HUES48 (cell line): ENCODE measurements around the gene GABRR1.
A peak's percentile ranks its signal among the peaks of the same experiment; 100 is the strongest.
"Not testable (repeated sequence)": the region's sequence is repeated elsewhere in the genome, so short reads cannot be mapped to it uniquely, and the experiment has no call there.

Experiments
- H3K27ac ChIP-seq: one replicate; pipeline ENCODE4 v1.7.0; 2013; ENCODE audit warnings: low read depth, low read length, inconsistent platforms
- H3K27me3 ChIP-seq: 2 replicates; pipeline ENCODE4 v1.6.1; 2013; ENCODE audit warnings: mild to moderate bottlenecking, low read length; ENCODE audit not compliant: control insufficient read depth, insufficient read depth
- H3K36me3 ChIP-seq: 2 replicates; pipeline ENCODE4 v1.6.1; 2013; ENCODE audit warnings: low read length; ENCODE audit not compliant: control insufficient read depth, insufficient read depth
- H3K4me1 ChIP-seq: 2 replicates; pipeline ENCODE4 v1.6.1; 2013; ENCODE audit warnings: mild to moderate bottlenecking, low read length; ENCODE audit not compliant: control insufficient read depth, insufficient read depth
- H3K4me3 ChIP-seq: 2 replicates; pipeline ENCODE4 v1.5.1; 2013; ENCODE audit warnings: mild to moderate bottlenecking, low read depth, low read length
- H3K9ac ChIP-seq: 2 replicates; pipeline ENCODE4 v1.6.1; 2013; ENCODE audit warnings: mild to moderate bottlenecking, low read depth, low read length, moderate library complexity
- H3K9me3 ChIP-seq: 2 replicates; pipeline ENCODE4 v1.6.1; 2013; ENCODE audit warnings: low read length; ENCODE audit not compliant: control insufficient read depth, insufficient read depth

GABRR1 gene

DNA sequence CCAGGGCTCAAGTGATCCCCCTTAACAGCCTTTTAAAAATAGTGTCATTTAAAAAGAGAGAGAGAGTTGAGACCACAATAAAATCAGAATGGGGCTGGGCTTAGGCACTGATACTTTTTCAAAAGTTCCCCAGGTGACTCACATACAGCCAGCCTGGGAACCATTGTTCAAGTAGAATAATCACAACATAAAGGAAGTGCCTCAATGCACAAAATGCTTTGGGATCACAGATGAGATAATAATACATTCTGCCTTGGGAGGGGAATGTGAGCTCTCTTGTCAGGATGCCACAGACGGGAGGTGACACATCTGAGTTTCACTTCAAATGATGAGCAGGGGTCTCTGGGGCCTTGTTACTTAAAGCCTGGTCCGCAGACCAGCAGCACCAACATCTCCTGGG is 34.0 kb upstream of the GABRR1 start:
- Histone ChIP-seq H3K4me3 (no peak overlapping the region), H3K36me3 (no peaks in the 10 kb centered on the region)

DNA sequence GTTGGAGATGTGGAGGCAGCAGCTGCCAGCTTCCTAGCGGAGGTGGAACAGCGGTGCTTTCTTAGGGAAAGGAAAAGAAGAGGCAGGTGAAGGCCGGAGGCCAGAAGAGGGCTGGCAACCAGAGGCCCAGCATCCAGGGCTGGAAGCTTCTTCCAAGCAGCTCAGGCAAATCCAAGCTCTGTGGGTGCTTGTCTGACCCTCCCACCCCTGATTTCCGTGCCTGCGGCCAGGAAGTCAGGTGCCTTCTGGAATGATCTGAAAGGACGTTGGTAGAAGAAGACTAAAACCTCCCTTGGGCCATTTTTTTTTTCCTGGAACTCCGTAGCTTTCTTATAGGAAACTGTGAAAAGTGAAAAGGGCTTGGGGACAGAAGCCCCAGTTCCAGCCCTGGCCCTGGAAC is 33.1 kb upstream of the GABRR1 start:
- Histone ChIP-seq H3K27ac (no peak overlapping the region), H3K27me3 (no peaks in the 10 kb centered on the region), H3K4me3 (no peak overlapping the region), H3K9me3 (no peaks in the 10 kb centered on the region), H3K4me1 (no peaks in the 10 kb centered on the region), H3K9ac (no peak overlapping the region), H3K36me3 (no peaks in the 10 kb centered on the region)

More for the DNA sequence above, 34.0 kb upstream of the GABRR1 start:
- H3K9me3 ChIP-seq: no peaks in the 10 kb centered on the region
- H3K4me1 ChIP-seq: no peaks in the 10 kb centered on the region
- no peak overlapping the region for H3K27ac ChIP-seq
- H3K27me3 ChIP-seq: no peaks in the 10 kb centered on the region
- H3K9ac ChIP-seq: no peak overlapping the region

DNA sequence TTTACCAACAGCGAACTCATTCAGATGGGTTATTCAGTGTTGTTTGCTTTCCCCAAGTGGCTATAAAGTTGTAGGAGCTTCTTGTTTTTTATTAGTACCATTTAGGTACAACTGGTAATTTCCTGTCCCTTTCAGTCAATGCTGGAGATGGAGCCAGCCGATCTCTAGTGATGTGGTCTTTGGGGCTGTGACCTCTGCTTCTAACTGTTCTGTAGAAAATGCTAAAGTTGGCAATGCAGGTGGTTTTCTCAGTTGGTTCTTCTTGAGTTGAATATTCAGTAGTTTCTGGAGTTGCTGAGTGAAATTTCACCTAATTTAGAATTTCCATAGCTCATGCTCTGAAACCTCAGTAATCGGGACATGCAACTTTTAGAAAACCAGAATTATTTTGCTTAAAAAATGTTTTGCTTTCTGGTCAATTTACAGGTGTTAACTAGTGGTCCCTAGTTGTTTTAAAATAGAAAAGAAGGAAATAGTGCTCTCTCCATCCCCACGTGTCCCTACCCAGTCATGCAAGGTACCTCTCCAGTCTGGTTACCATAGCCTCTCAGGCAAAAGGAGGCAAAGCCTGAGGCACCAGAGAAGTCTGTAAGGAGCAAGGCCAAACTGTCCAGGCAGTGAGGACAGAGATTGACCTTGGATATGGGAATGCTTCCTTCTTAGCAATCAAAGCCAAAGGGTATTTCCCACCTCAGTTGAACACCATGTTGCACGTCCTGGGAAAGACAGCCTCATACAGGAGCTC is 27.3 kb upstream of the GABRR1 start:
- Histone ChIP-seq H3K27ac (no peak overlapping the region), H3K9ac (no peak overlapping the region), H3K27me3 (no peaks in the 10 kb centered on the region; the same call in 1 of the 2 replicates), H3K36me3 (no peaks in the 10 kb centered on the region), H3K4me3 (no peak overlapping the region), H3K4me1 (peaks cover 20% of the 10 kb centered on the region), H3K9me3 (no peaks in the 10 kb centered on the region)

DNA sequence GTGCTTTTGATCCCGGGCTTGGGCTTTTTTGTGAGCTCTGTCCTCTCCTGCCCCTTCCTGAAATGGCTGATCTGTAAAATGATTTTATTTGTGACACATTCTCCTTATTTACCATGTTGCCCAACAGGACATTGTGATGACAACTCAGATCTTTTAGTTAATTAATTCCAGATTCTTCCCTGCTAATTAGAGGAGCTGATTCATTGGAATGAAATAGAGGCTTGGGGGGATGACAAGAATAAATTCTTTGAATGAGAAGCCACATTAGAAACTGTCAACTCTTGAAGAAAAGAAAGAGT is 26.1 kb upstream of the GABRR1 start:
- no peak overlapping the region for H3K9ac ChIP-seq

DNA sequence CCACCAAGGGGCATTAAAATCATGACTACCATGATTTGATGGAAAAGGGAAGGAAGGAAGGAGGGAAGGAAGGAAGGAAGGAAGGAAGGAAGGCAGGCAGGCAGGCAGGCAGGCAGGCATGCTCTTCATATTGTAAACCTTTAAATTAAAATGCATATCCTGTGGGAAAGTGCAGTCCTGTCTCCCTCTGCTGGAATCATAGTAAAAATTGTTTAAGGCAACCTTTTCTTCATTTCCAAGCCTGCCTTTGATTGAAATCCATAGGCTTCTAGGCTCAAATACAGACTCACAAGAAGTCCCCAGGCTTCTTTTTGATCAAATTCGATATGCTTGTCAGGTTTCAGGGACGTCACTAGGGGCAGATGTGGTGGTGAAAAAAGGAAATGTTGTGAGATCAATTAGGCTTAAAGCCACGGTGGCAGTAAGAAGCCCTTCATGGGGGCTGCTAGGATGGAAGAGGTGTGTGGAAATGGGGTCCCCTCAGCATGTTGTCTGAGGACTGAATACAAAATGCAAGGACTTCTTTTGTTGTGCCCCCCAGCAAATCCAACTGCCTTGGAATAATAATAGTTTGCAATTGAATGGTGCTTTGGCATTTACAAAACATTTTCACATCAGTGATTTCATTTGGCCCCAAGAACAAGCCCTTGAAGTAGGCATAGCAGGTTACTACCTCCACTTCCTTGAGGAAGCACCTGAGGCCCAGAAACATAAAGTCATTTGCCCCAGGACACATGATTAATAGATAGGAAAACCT is 25.6 kb upstream of the GABRR1 start:
- H3K9ac ChIP-seq: no peak overlapping the region
- no peaks in the 10 kb centered on the region; the same call in 1 of the 2 replicates for H3K27me3 ChIP-seq
- H3K27ac ChIP-seq: peak overlapping the region; percentile 78
- no peaks in the 10 kb centered on the region for H3K36me3 ChIP-seq
- peak overlapping the region; percentile 9 for H3K4me3 ChIP-seq
- peaks cover 20% of the 10 kb centered on the region for H3K4me1 ChIP-seq
- no peaks in the 10 kb centered on the region for H3K9me3 ChIP-seq

More for the DNA sequence above, 26.1 kb upstream of the GABRR1 start:
- Histone ChIP-seq H3K4me3 (peak overlapping the region; percentile 9; the same call in 1 of the 2 replicates), H3K27me3 (no peaks in the 10 kb centered on the region; the same call in 1 of the 2 replicates), H3K27ac (peak overlapping the region; percentile 78), H3K36me3 (no peaks in the 10 kb centered on the region), H3K9me3 (no peaks in the 10 kb centered on the region), H3K4me1 (peaks cover 20% of the 10 kb centered on the region)

DNA sequence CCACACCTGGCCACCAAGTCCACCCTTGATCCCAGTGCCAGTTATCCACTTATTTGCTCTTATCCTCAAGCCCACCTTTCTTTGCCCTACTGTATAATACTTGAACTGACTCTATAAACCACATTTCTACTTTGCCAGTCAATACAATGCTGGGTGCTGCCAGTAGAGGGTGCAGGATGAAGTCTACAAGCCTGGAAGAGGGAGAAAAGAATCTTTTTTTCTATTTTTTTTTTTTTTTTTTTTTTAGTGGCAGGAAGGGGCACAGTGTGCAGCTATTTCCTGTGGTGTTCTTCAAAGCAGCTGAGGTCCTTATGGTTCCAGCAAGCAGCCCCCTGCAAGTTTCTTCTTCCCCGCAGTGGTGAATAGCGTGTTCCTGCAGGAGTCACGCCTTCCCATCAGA is 22.2 kb upstream of the GABRR1 start:
- H3K4me1 ChIP-seq: peaks cover 20% of the 10 kb centered on the region
- H3K27ac ChIP-seq: no peak overlapping the region
- H3K9ac ChIP-seq: no peak overlapping the region
- no peaks in the 10 kb centered on the region for H3K27me3 ChIP-seq
- H3K36me3 ChIP-seq: no peaks in the 10 kb centered on the region
- H3K9me3 ChIP-seq: no peaks in the 10 kb centered on the region
- H3K4me3 ChIP-seq: no peak overlapping the region

DNA sequence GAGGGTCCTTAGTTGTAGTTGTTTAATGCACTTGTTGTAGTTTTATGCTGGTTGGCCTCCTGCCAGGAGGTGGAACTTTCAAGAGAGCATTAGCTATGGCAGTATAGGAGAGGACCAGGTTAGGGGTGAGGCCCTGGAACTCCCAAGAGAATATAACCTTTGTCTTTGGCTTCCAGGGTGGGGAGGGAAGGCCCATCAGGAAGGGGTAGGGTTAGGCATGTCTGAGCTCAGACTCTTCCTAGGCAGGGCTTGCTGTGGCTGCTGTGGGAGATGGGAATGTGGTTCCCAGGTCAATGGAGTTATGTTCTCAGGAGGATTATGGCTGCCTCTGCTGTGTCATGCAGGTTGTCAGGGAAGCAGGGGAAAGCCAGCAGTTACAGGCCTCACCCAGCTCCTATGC is 20.0 kb upstream of the GABRR1 start:
- Histone ChIP-seq H3K27me3 (no peaks in the 10 kb centered on the region), H3K27ac (no peak overlapping the region), H3K4me1 (0 out of 2 replicates have a peak, but pooled peaks cover under 1% of the 10 kb centered on the region), H3K9me3 (no peaks in the 10 kb centered on the region), H3K9ac (no peak overlapping the region), H3K36me3 (no peaks in the 10 kb centered on the region), H3K4me3 (no peak overlapping the region)

DNA sequence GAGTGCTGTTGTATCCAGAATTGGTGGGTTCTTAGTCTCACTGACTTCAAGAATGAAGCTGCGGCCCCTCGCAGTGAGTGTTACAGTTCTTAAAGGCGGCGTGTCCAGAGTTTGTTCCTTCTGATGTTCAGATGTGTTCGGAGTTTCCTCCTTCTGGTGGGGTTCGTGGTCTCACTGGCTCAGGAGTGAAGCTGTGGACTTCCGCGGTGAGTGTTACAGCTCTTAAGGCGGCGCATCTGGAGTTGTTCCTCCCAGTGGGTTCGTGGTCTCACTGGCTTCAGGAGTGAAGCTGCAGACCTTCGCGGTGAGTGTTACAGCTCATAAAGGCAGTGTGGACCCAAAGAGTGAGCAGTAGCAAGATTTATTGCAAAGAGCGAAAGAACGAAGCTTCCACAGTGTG is 16.4 kb upstream of the GABRR1 start:
- not testable (repeated sequence) for H3K36me3 ChIP-seq, H3K4me1 ChIP-seq, H3K27ac ChIP-seq, H3K9me3 ChIP-seq, H3K9ac ChIP-seq, H3K4me3 ChIP-seq, H3K27me3 ChIP-seq

DNA sequence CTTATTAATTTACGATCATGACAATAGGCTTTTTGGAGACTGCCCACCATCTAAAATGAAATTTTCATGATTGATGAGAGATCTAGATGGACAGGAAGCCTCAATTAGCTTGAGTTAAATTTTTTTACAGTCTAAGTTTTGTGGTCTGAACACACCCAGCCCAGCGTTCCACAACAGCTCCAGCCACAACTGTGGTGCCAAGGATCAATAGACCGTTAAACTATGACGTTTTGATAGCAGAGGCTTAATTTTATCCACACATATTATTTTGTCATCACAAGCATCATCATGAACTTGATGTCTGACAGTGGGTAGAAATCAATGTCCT is 5.5 kb upstream of the GABRR1 start:
- Histone ChIP-seq H3K4me3 (no peak overlapping the region), H3K36me3 (no peaks in the 10 kb centered on the region), H3K4me1 (peaks cover under 1% of the 10 kb centered on the region; the same call in 1 of the 2 replicates), H3K9me3 (no peaks in the 10 kb centered on the region), H3K27ac (no peak overlapping the region), H3K27me3 (no peaks in the 10 kb centered on the region), H3K9ac (no peak overlapping the region)

DNA sequence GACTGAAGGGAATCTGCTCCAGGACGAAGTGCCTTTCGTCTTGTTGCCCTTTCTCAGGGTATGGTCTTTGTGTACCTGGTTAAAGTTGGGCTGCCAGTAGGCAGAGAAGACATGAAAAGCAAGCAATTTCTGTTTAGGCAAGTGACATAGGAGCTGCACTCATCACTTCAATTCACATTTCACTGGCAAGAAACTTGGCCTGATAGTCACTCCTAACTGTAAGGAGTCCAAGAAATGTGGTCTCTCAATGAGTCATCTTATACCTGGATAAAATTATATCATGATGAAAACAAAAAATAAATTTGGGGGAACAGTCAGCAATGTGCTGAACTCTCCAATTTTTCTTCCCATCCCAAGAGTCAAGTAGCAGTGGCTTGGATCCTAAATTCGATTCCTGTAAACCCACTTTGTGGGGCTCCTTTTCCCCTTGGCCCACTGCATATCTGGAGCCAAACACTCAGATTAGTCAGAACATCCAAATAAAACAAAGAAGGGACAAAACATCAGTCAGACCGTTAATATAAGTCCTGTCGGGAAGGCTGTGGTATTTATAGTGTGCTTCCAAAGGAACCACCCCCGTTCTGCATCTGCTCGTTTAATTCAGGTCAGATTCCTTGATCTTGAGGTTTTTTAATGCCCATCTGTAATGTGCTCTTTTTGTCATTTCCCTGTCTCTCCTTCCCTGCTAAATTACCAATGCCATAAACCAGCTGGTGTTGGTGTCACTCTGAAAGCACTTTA is 5.0 kb upstream of the GABRR1 start:
- Histone ChIP-seq H3K4me1 (peaks cover 5% of the 10 kb centered on the region; the same call in 1 of the 2 replicates), H3K4me3 (no peak overlapping the region), H3K9me3 (no peaks in the 10 kb centered on the region), H3K27ac (no peak overlapping the region), H3K36me3 (no peaks in the 10 kb centered on the region), H3K27me3 (no peaks in the 10 kb centered on the region), H3K9ac (no peak overlapping the region)

DNA sequence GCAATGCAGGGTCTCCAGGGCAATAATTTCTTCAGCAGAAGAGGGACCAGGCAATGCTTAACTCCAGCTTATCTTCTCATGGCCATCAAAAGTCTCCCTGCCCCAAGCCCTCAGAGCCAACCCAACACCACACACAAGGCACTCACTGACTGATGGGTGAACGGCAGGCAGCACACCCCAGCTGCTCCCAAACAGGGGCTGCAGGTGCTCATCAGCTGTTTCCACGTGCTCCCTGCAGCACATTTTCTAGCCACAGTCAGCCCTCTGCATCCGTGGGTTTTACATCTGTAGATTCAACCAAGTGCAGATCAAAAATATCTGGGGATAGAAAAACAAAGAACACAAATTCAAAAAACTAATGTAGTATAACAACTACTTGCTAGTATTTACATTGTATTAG is 4.0 kb upstream of the GABRR1 start:
- Histone ChIP-seq H3K9me3 (no peaks in the 10 kb centered on the region), H3K4me1 (peaks cover 5% of the 10 kb centered on the region; the same call in 1 of the 2 replicates)

More for the DNA sequence above, 4.0 kb upstream of the GABRR1 start:
- H3K4me3 ChIP-seq: no peak overlapping the region
- no peaks in the 10 kb centered on the region for H3K27me3 ChIP-seq
- H3K27ac ChIP-seq: no peak overlapping the region
- no peak overlapping the region for H3K9ac ChIP-seq
- H3K36me3 ChIP-seq: no peaks in the 10 kb centered on the region
